Measurements from ENCODE around the gene NGF. TPM values are rescaled to one million over a fixed set of nuclear protein-coding genes. Genes with fewer than 3 reads are reported as not detected.

NGF gene
- total and polyA plus RNA-seq, 2 of the 4 experiments (the other 2 are of a cell fraction), result 12.5 to 21.7 TPM

DNA sequence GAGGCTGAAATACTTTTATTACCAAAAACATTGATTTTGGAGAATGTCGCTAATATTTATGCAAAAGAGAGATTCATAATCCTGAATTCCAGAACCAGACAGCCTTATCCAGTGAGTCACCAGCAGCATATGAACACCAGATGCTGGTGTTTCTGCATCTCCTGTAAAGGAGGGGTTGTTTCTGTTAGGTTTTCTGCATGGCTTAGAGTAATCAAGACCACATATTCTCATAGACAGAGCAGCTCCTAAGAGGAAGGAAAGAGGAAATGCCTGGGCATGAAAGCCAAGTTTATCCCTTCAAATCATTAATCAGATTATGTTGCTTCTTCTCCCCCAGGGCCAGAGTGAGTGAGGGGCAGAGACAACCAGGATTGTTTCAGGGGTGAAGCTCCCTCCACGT, 86.2 kb downstream of the NGF start:
- BruUV-seq (replicated peaks), result no TSS peak
- Histone ChIP-seq H3K9ac (ENCODE audit: low read depth, low read length) (peak overlapping the region; percentile 38; the same call in 1 of the 2 replicates), H3K9me3 (ENCODE audit: control insufficient read depth, insufficient read depth, low read length) (peaks cover 7% of the 10 kb centered on the region; the same call in 1 of the 2 replicates), H2BK20ac (ENCODE audit: low read depth, low read length) (peak overlapping the region; percentile 93), H4K20me1 (ENCODE audit: insufficient read depth, low read length) (no peaks in the 10 kb centered on the region), H3K14ac (replicated peaks; ENCODE audit: low read depth, low read length) (no peak overlapping the region; the same call in 1 of the 2 replicates), H4K8ac (ENCODE audit: low read depth in 2 of 2, low read length in 2 of 2) (peak overlapping the region in 1 of 2 experiments; percentile 95; a peak in 3 of 4 replicates), H3K4me1 (ENCODE audit: control insufficient read depth, insufficient read depth, low read length) (peaks cover 2% of the 10 kb centered on the region), H2BK15ac (ENCODE audit: low read depth, low read length) (peak overlapping the region; percentile 88; the same call in 1 of the 3 replicates), H2BK120ac (ENCODE audit: low read depth, low read length) (peak overlapping the region; percentile 94), H2BK5ac (ENCODE audit: low read depth, low read length, poor library complexity, severe bottlenecking) (peak overlapping the region; percentile 86), H2AFZ (replicated peaks; ENCODE audit: low read length, poor library complexity) (peak overlapping the region; percentile 72), H3K4me2 (ENCODE audit: low read depth, low read length) (peak overlapping the region; percentile 68), H3K36me3 (ENCODE audit: control insufficient read depth, insufficient read depth, low read length) (no peaks in the 10 kb centered on the region), H3K27ac (ENCODE audit: insufficient read depth, low read length) (peak overlapping the region; percentile 82), H3K23ac (ENCODE audit: low read depth, low read length) (peak overlapping the region; percentile 46; the same call in 1 of the 2 replicates), H3K9me1 (ENCODE audit: insufficient read depth, low read length) (no peaks in the 10 kb centered on the region), H3K79me1 (ENCODE audit: low read depth in 1 of 2, low read length in 2 of 2) (no peaks in the 10 kb centered on the region), H4K5ac (ENCODE audit: low read depth, low read length) (peak overlapping the region; percentile 65), H3K56ac (ENCODE audit: extremely low read depth, insufficient read depth, low read length) (peak overlapping the region; percentile 44; the same call in 1 of the 2 replicates), H4K91ac (ENCODE audit: insufficient read depth, low read depth, low read length) (peak overlapping the region; percentile 80), H3K18ac (ENCODE audit: low read depth, low read length) (peak overlapping the region; percentile 75), H3K4ac (ENCODE audit: low read depth, low read length) (peak overlapping the region; percentile 93), H3K27me3 (ENCODE audit: control insufficient read depth, insufficient read depth, low read length) (no peaks in the 10 kb centered on the region), H3K4me3 (ENCODE audit: insufficient read depth, low read depth, low read length) (no peak overlapping the region), H2AK9ac (replicated peaks; ENCODE audit: low read depth, low read length, poor library complexity) (no peak overlapping the region), H2AK5ac (ENCODE audit: low read depth, low read length) (peak overlapping the region; percentile 67)
- ATAC-seq (ENCODE audit: low read depth), result peak; percentile 98
- POLR2A ChIA-PET (ENCODE audit: unreplicated experiment), result interaction anchor here (0.6 to 0.9 kb wide), 2 partner anchors 11 to 67 kb away, joined by 6 read pairs; no protein-coding TSS in a partner anchor
- TF ChIP-seq MAZ (IDR thresholded peaks at IDR 0.05; ENCODE audit: borderline replicate concordance, low read depth, low read length) (0 out of 2 replicates have a peak, but pooled peaks have one; percentile 30), MXI1 (IDR thresholded peaks at IDR 0.05; ENCODE audit: borderline replicate concordance, low read depth, low read length) (peak; percentile 58; the same call in 1 of the 2 replicates), SMC3 (IDR thresholded peaks at IDR 0.05; ENCODE audit: low read depth, low read length) (peak; percentile 17; the same call in 1 of the 2 replicates), RAD21 (IDR thresholded peaks at IDR 0.05; ENCODE audit: low read length) (peak; percentile 25; the same call in 1 of the 2 replicates), RFX5 (IDR thresholded peaks at IDR 0.05; ENCODE audit: low read depth, low read length) (no peak), FOS (IDR thresholded peaks at IDR 0.05; ENCODE audit: low read depth, low read length) (peak; percentile 86)
- TF ChIP-seq, protein P1, sequence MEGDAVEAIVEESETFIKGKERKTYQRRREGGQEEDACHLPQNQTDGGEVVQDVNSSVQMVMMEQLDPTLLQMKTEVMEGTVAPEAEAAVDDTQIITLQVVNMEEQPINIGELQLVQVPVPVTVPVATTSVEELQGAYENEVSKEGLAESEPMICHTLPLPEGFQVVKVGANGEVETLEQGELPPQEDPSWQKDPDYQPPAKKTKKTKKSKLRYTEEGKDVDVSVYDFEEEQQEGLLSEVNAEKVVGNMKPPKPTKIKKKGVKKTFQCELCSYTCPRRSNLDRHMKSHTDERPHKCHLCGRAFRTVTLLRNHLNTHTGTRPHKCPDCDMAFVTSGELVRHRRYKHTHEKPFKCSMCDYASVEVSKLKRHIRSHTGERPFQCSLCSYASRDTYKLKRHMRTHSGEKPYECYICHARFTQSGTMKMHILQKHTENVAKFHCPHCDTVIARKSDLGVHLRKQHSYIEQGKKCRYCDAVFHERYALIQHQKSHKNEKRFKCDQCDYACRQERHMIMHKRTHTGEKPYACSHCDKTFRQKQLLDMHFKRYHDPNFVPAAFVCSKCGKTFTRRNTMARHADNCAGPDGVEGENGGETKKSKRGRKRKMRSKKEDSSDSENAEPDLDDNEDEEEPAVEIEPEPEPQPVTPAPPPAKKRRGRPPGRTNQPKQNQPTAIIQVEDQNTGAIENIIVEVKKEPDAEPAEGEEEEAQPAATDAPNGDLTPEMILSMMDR (conservative IDR thresholded peaks at IDR 0.05; ENCODE audit: low read depth, low read length), result no peak
- CTCF ChIA-PET, result interaction anchor here (1.0 kb wide), 1 partner anchor 110 kb away, joined by 5 read pairs; no protein-coding TSS in a partner anchor
- dilution Hi-C loops (cut with HindIII; ENCODE audit: low sequenced_read_pairs, unreplicated experiment), result no loop called here
- intact Hi-C loops (cut with micrococcal nuclease), result loop anchor here (2.0 to 10.0 kb wide), 2 partner anchors 73 to 293 kb away; no protein-coding TSS in a partner anchor
- DNase-seq, result peak; percentile 96
- WGBS, 2 experiments (ENCODE audit: extremely low coverage in 2 of 2, insufficient read length in 1 of 2), result no CpG with 5 or more reads among the region's 2 CpGs
- in situ Hi-C loops (cut with MboI; ENCODE audit: low sequenced_read_pairs), result no loop called here

Measured in IMR-90 (cell line).